H1 (cell line): ENCODE measurements around the gene AHRR. TPM values are rescaled to one million over a fixed set of nuclear protein-coding genes. Genes with fewer than 3 reads are reported as not detected.

Experiments
- CTCF ChIA-PET: fragments of 300-600 bp; sonication (Branson Sonifier 250); formaldehyde crosslinking; loops from one replicate; lab custom pipeline; 2021; ENCODE audit not compliant: partially characterized antibody; lab: Charles Lee
- POLR2A ChIA-PET: fragments of 300-600 bp; sonication (Branson Sonifier 250); formaldehyde crosslinking; loops from one replicate; lab custom pipeline; 2021; ENCODE audit warnings: inconsistent platforms; ENCODE audit not compliant: partially characterized antibody; lab: Charles Lee
- DNase-seq, 2 experiments: peaks; one replicate each; pipeline versions ENCODE4 v3.0.0 to v3.0.0-alpha.2; 2010 to 2022; ENCODE audit warnings: low spot score in 2 of 2, low read depth in 1 of 2, mixed read lengths in 1 of 2
- FAIRE-seq: peaks from 2 replicates; lab custom pipeline; 2011; peaks lifted over from hg19 to GRCh38; lab: Jason Lieb, UNC
- H2AFZ ChIP-seq: 2 replicates; pipeline ENCODE4 v1.8.1; 2012; ENCODE audit warnings: low read length, inconsistent platforms
- H2AK5ac ChIP-seq: 2 replicates; pipeline ENCODE4 v1.6.1; 2013; ENCODE audit warnings: low read depth, low read length
- H2BK120ac ChIP-seq: replicated peaks from 2 replicates; pipeline ENCODE3; 2013; ENCODE audit warnings: low read depth, low read length, inconsistent platforms
- H2BK12ac ChIP-seq: 2 replicates; pipeline ENCODE4 v1.6.1; 2013; ENCODE audit warnings: low read depth, low read length
- H2BK15ac ChIP-seq: 2 replicates; pipeline ENCODE4 v1.6.1; 2013; ENCODE audit warnings: low read length
- H2BK20ac ChIP-seq: 2 replicates; pipeline ENCODE4 v1.6.1; 2013; ENCODE audit warnings: low read length
- H2BK5ac ChIP-seq: 2 replicates; pipeline ENCODE4 v1.6.1; 2013; ENCODE audit warnings: low read depth, low read length
- H3K14ac ChIP-seq: 2 replicates; pipeline ENCODE4 v1.6.1; 2013; ENCODE audit warnings: inconsistent platforms; ENCODE audit not compliant: insufficient read length
- H3K18ac ChIP-seq: 2 replicates; pipeline ENCODE4 v1.6.1; 2013; ENCODE audit warnings: low read length; ENCODE audit errors: extremely low read depth
- H3K23ac ChIP-seq: 2 replicates; pipeline ENCODE4 v1.6.1; 2013; ENCODE audit warnings: inconsistent platforms; ENCODE audit not compliant: insufficient read length
- H3K23me2 ChIP-seq: 2 replicates; pipeline ENCODE4 v1.6.1; 2013; ENCODE audit warnings: low read depth, low read length
- H3K27ac ChIP-seq: 2 replicates; pipeline ENCODE4 v1.6.1; 2011; ENCODE audit warnings: low read depth, low read length, inconsistent platforms
- H3K27me3 ChIP-seq, 4 experiments: replicated peaks in 1 of 4; 1 replicate in 1 of 4; 2 replicates in 3 of 4; pipeline versions ENCODE4 v1.6.1 to v1.8.1; 2011 to 2013; ENCODE audit warnings: low read length in 3 of 4, mild to moderate bottlenecking in 3 of 4, inconsistent platforms in 2 of 4, mixed read lengths in 2 of 4, moderate library complexity in 1 of 4; ENCODE audit not compliant: control insufficient read depth in 3 of 4, insufficient read depth in 3 of 4; ENCODE audit errors: extremely low read depth in 1 of 4
- H3K36me3 ChIP-seq, 4 experiments: 2 replicates each; pipeline versions ENCODE4 v1.6.1 to v1.8.1; 2011 to 2013; ENCODE audit warnings: mild to moderate bottlenecking in 4 of 4, low read length in 3 of 4, moderate library complexity in 2 of 4, control low read depth in 1 of 4, inconsistent platforms in 1 of 4; ENCODE audit not compliant: insufficient read depth in 4 of 4, control insufficient read depth in 2 of 4
- H3K4ac ChIP-seq: replicated peaks from 2 replicates; pipeline ENCODE3; 2013; ENCODE audit warnings: low read length, low read depth, mixed read lengths, inconsistent platforms; ENCODE audit not compliant: insufficient read length
- H3K4me1 ChIP-seq, 4 experiments: replicated peaks in 1 of 4; 1 replicate in 1 of 4; 2 replicates in 3 of 4; pipeline versions ENCODE4 v1.6.1 to v1.8.1; 2011 to 2013; ENCODE audit warnings: low read length in 3 of 4, inconsistent platforms in 2 of 4, mixed read lengths in 1 of 4; ENCODE audit not compliant: insufficient read depth in 4 of 4, control insufficient read depth in 3 of 4
- H3K4me2 ChIP-seq, 2 experiments: 2 replicates each; pipeline versions ENCODE4 v1.6.1 to v1.8.1; 2011 to 2013; ENCODE audit warnings: low read depth in 2 of 2, low read length in 2 of 2, control low read depth in 1 of 2, inconsistent platforms in 1 of 2, mild to moderate bottlenecking in 1 of 2; ENCODE audit not compliant: insufficient read depth in 1 of 2
- H3K4me3 ChIP-seq, 4 experiments: fragments of 200-600, 300-600 bp in 1 of 4; sonication (generic), shearing (Covaris generic), sonication (Bioruptor Twin) in 1 of 4; 2 replicates each; pipeline versions ENCODE4 v1.5.1 to v1.8.1; 2011 to 2016; ENCODE audit warnings: low read length in 4 of 4, low read depth in 3 of 4, control low read depth in 2 of 4, inconsistent platforms in 2 of 4, mild to moderate bottlenecking in 2 of 4, mixed read lengths in 1 of 4, moderate library complexity in 1 of 4; ENCODE audit not compliant: insufficient read depth in 2 of 4; ENCODE audit errors: extremely low read depth in 1 of 4
- H3K56ac ChIP-seq: replicated peaks from 2 replicates; pipeline ENCODE3; 2013; ENCODE audit warnings: low read depth, mild to moderate bottlenecking, mixed read lengths, low read length, inconsistent platforms; ENCODE audit not compliant: insufficient read length
- H3K79me1 ChIP-seq: 2 replicates; pipeline ENCODE4 v1.6.1; 2013; ENCODE audit warnings: low read depth, low read length, control low read depth
- H3K79me2 ChIP-seq, 2 experiments: 2 replicates each; pipeline versions ENCODE4 v1.6.1 to v1.8.1; 2012 to 2013; ENCODE audit warnings: low read length in 2 of 2, mild to moderate bottlenecking in 2 of 2, inconsistent platforms in 1 of 2; ENCODE audit not compliant: insufficient read depth in 2 of 2, control insufficient read depth in 1 of 2
- H3K9ac ChIP-seq, 4 experiments: replicated peaks in 1 of 4; 1 replicate in 1 of 4; 2 replicates in 3 of 4; pipeline versions ENCODE4 v1.6.1 to v1.8.1; 2011 to 2013; ENCODE audit warnings: low read depth in 3 of 4, low read length in 3 of 4, control low read depth in 2 of 4, mild to moderate bottlenecking in 2 of 4, moderate library complexity in 2 of 4, inconsistent platforms in 1 of 4; ENCODE audit errors: extremely low read depth in 1 of 4
- H3K9me3 ChIP-seq, 2 experiments: 2 replicates each; pipeline versions ENCODE4 v1.6.1 to v1.8.1; 2012 to 2013; ENCODE audit warnings: mild to moderate bottlenecking in 2 of 2, moderate library complexity in 2 of 2, control low read depth in 1 of 2, inconsistent platforms in 1 of 2, low read depth in 1 of 2, low read length in 1 of 2, mixed read lengths in 1 of 2; ENCODE audit not compliant: insufficient read depth in 2 of 2
- H4K20me1 ChIP-seq, 2 experiments: replicated peaks in 1 of 2; 2 replicates each; pipeline versions ENCODE3 to v1.8.1; 2011 to 2013; ENCODE audit warnings: inconsistent platforms in 2 of 2, low read length in 2 of 2, mild to moderate bottlenecking in 1 of 2; ENCODE audit not compliant: insufficient read depth in 2 of 2, control insufficient read depth in 1 of 2
- H4K5ac ChIP-seq: 2 replicates; pipeline ENCODE4 v1.6.1; 2013; ENCODE audit warnings: low read length, low read depth, mixed read lengths, inconsistent platforms; ENCODE audit not compliant: insufficient read length
- H4K8ac ChIP-seq: 2 replicates; pipeline ENCODE4 v1.8.0; 2013; ENCODE audit warnings: mild to moderate bottlenecking, moderate library complexity, low read length, inconsistent platforms; ENCODE audit not compliant: insufficient read depth; ENCODE audit errors: extremely low read depth
- H4K91ac ChIP-seq: replicated peaks from 2 replicates; pipeline ENCODE3; 2013; ENCODE audit warnings: low read length, mixed read lengths, inconsistent platforms; ENCODE audit not compliant: insufficient read length
- GABPA ChIP-seq: IDR thresholded peaks from 2 replicates; pipeline ENCODE4 v1.6.1; 2011; ENCODE audit warnings: mild to moderate bottlenecking, low read length, moderate library complexity, borderline replicate concordance; ENCODE audit not compliant: insufficient read depth
- JUN ChIP-seq: IDR thresholded peaks from 2 replicates; pipeline ENCODE4 v1.6.1; 2011; ENCODE audit warnings: low read depth, mild to moderate bottlenecking, improper control_type of control experiment, low read length
- KDM4A ChIP-seq: IDR thresholded peaks from one replicate; pipeline ENCODE4 v1.7.1; 2012; ENCODE audit warnings: low read depth, mild to moderate bottlenecking, moderate library complexity, low read length, inconsistent platforms; ENCODE audit not compliant: severe bottlenecking
- RAD21 ChIP-seq, 2 experiments: IDR thresholded peaks in 1 of 2; conservative IDR thresholded peaks in 1 of 2; 2 replicates each; pipeline ENCODE4 v1.6.1; 2011; ENCODE audit warnings: low read depth in 2 of 2, low read length in 2 of 2, improper control_type of control experiment in 1 of 2, inconsistent platforms in 1 of 2, mild to moderate bottlenecking in 1 of 2, moderate library complexity in 1 of 2
- RBBP5 ChIP-seq: IDR thresholded peaks from 2 replicates; pipeline ENCODE4 v1.7.1; 2012; ENCODE audit warnings: low read depth, mild to moderate bottlenecking, inconsistent platforms, low read length, moderate library complexity, borderline replicate concordance
- SP4 ChIP-seq: IDR thresholded peaks from 2 replicates; pipeline ENCODE4 v1.6.1; 2012; ENCODE audit warnings: low read length, inconsistent platforms
- SRF ChIP-seq: IDR thresholded peaks from 2 replicates; pipeline ENCODE4 v1.6.1; 2011; ENCODE audit warnings: mild to moderate bottlenecking, low read depth, low read length, moderate library complexity
- SUZ12 ChIP-seq: fragments of 200-600 bp; sonication (generic); IDR thresholded peaks from 2 replicates; pipeline ENCODE4 v1.6.1; 2012; ENCODE audit warnings: mild to moderate bottlenecking, inconsistent platforms, low read length, moderate library complexity, mixed read lengths
- WGBS, 2 experiments: shearing (Covaris generic) in 1 of 2; methylation state at CpG; one replicate each; pipeline versions ENCODE4 v1.1.6 to v1.1.7; 2013 to 2015; ENCODE audit warnings: low lambda C conversion rate in 2 of 2, mixed read lengths in 2 of 2, inconsistent platforms in 1 of 2, low coverage in 1 of 2, missing lambda C conversion rate in 1 of 2; ENCODE audit not compliant: insufficient replicate concordance in 2 of 2, insufficient coverage in 1 of 2, insufficient read length in 1 of 2; ENCODE audit errors: extremely low coverage in 1 of 2, missing lambda C conversion rate in 1 of 2; 5-methylcytosine and 5-hydroxymethylcytosine counted together
- polyA plus RNA-seq, 7 experiments: library from polyadenylated mRNA; depleted of rRNA in 3 of 7; stranded (reverse) in 5 of 7; unstranded in 2 of 7; fragments of >200 nt in 5 of 7; fragments of 200-250 nt in 2 of 7; gene quantifications; 1 replicate in 5 of 7; 2 replicates in 1 of 7; 4 replicates in 1 of 7; pipeline versions ENCODE4 v1.2.1 to v1.2.3, GENCODE V29; 2011 to 2013; ENCODE audit warnings: missing spikeins in 2 of 7, mixed read lengths in 2 of 7
- total RNA-seq: library from RNA; stranded (reverse); fragmentation: NEBNext Ultra II Directional; extraction: Animal tissue kit (Norgen Biotek cat#: 25700); gene quantifications from 2 replicates; pipeline ENCODE4 v1.2.1, GENCODE V29; 2021
- TF ChIP-seq, protein P1 (sequence below): IDR thresholded peaks from 2 replicates; pipeline ENCODE4 v1.6.1; 2012; ENCODE audit warnings: inconsistent platforms

AHRR gene
- total and polyA plus RNA-seq, 2 of the 8 experiments (the other 6 are each of a cell fraction or from before 2014, with no cell fraction given): 0.41 to 0.80 TPM

DNA sequence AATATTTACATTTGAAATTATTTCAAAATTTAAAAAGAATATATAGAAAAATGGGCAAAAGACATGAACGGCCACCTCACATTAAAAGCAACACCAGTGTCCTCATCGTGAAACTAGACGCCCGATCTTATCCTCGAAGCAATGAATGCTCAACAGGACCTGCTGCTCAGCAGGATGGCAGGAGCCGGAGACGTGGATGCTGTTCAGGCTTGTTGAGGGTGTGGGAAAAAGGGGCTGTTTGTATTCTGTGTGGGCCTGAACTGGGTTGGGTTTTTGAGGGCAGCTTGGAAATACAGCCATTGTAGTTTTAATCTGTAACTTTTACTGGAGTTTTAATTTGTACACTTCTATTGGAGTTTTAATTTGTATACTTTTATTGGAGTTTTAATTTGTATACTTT, 141.8 kb downstream of the AHRR start:
- Histone ChIP-seq H3K18ac (no peak overlapping the region), H3K36me3 (peaks cover 0 to 11% (median 3%) of the 10 kb centered on the region in 4 experiments; a peak in 4 of 8 replicates), H3K9me3 (no peaks in the 10 kb centered on the region), H4K20me1 (peaks cover 2 to 3% of the 10 kb centered on the region in 2 experiments), H3K23ac (no peak overlapping the region), H3K79me2 (no peaks in the 10 kb centered on the region), H3K4me2 (no peak overlapping the region), H2BK15ac (no peak overlapping the region), H3K27me3 (no peaks in the 10 kb centered on the region), H3K9ac (no peak overlapping the region), H3K79me1 (no peaks in the 10 kb centered on the region), H4K91ac (no peak overlapping the region), H3K4me1 (no peaks in the 10 kb centered on the region), H2BK5ac (no peak overlapping the region), H2BK120ac (no peak overlapping the region), H4K8ac (no peak overlapping the region), H3K14ac (no peak overlapping the region), H3K23me2 (no peaks in the 10 kb centered on the region), H3K4me3 (no peak overlapping the region), H4K5ac (no peak overlapping the region), H3K56ac (no peak overlapping the region), H2BK12ac (no peak overlapping the region), H2AFZ (no peak overlapping the region), H2AK5ac (no peak overlapping the region), H2BK20ac (no peak overlapping the region), H3K27ac (no peak overlapping the region), H3K4ac (no peak overlapping the region)
- CTCF ChIA-PET: interaction anchor here (4.0 kb wide), 1 partner anchor 17 kb away, joined by 14 read pairs; no protein-coding TSS in a partner anchor
- POLR2A ChIA-PET: no interaction called here
- TF ChIP-seq SRF (no peak), RAD21 (IDR thresholded peaks at IDR 0.05 in 1 of 2, conservative IDR thresholded peaks at IDR 0.05 in 1 of 2; ENCODE audit: low read depth in 2 of 2, low read length in 2 of 2) (no peak), SP4 (no peak), JUN (no peak), RBBP5 (no peak), GABPA (no peak), SUZ12 (no peak), KDM4A (no peak)
- TF ChIP-seq, protein P1, sequence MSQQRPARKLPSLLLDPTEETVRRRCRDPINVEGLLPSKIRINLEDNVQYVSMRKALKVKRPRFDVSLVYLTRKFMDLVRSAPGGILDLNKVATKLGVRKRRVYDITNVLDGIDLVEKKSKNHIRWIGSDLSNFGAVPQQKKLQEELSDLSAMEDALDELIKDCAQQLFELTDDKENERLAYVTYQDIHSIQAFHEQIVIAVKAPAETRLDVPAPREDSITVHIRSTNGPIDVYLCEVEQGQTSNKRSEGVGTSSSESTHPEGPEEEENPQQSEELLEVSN: no peak
- DNase-seq: no peak
- no peak for FAIRE-seq
- WGBS, 2 experiments: 76% methylated on average over 7 of the region's 7 CpGs; no CpG with 5 or more reads in 1 of the 2 experiments
